Adrenal gland (tissue), 5 donors: ENCODE measurements around the gene FLG2.

Experiments
- POLR2A ChIP-seq, 2 donors: fragments of 450-650 bp; IDR thresholded peaks; one replicate each; pipeline ENCODE4 v1.6.1; 2017; ENCODE audit warnings: antibody characterized with exemption in 2 of 2, mild to moderate bottlenecking in 2 of 2, moderate library complexity in 1 of 2
- TF ChIP-seq, protein P1 (sequence below), 6 experiments: fragments of 450-650 bp in 4 of 6; fragments of 200-600 bp in 2 of 6; sonication (generic) in 1 of 6; IDR thresholded peaks; 1 replicate in 5 of 6; 2 replicates in 1 of 6; pipeline versions ENCODE4 v1.5.1 to v1.8.0; 2016 to 2021; ENCODE audit warnings: antibody characterized with exemption in 6 of 6, mild to moderate bottlenecking in 2 of 6, moderate library complexity in 1 of 6
- donor health status: DM: no; HTN: no; CAD: no.

- TF ChIP-seq, protein P1, sequence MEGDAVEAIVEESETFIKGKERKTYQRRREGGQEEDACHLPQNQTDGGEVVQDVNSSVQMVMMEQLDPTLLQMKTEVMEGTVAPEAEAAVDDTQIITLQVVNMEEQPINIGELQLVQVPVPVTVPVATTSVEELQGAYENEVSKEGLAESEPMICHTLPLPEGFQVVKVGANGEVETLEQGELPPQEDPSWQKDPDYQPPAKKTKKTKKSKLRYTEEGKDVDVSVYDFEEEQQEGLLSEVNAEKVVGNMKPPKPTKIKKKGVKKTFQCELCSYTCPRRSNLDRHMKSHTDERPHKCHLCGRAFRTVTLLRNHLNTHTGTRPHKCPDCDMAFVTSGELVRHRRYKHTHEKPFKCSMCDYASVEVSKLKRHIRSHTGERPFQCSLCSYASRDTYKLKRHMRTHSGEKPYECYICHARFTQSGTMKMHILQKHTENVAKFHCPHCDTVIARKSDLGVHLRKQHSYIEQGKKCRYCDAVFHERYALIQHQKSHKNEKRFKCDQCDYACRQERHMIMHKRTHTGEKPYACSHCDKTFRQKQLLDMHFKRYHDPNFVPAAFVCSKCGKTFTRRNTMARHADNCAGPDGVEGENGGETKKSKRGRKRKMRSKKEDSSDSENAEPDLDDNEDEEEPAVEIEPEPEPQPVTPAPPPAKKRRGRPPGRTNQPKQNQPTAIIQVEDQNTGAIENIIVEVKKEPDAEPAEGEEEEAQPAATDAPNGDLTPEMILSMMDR (IDR thresholded peaks at IDR 0.05) = no peak
- TF ChIP-seq POLR2A (IDR thresholded peaks at IDR 0.05) = no peak
These were observed 48.9 kb upstream of the FLG2 start for GRCh38 chr1:152408664-152409063.
